WERI-Rb-1 (cell line): Measurements from ENCODE around the gene FSTL4.

Experiments
- DNase-seq: peaks from one replicate; pipeline ENCODE4 v3.0.0-alpha.2; 2020
- H3K27ac ChIP-seq: fragments of 250-450 bp; sonication (Bioruptor Pico); 2 replicates; pipeline ENCODE4 v1.5.1; 2020; ENCODE audit warnings: mild to moderate bottlenecking, moderate library complexity
- H3K27me3 ChIP-seq: fragments of 250-450 bp; sonication (Bioruptor Pico); 2 replicates; pipeline ENCODE4 v1.5.1; 2021; ENCODE audit warnings: mild to moderate bottlenecking, low read depth, moderate library complexity; ENCODE audit not compliant: insufficient read depth, severe bottlenecking
- H3K36me3 ChIP-seq: fragments of 250-450 bp; sonication (Bioruptor Pico); 2 replicates; pipeline ENCODE4 v1.5.1; 2020; ENCODE audit warnings: mild to moderate bottlenecking, moderate library complexity
- H3K4me3 ChIP-seq: 2 replicates; pipeline ENCODE4 v1.5.1; 2011; ENCODE audit warnings: low read depth, mild to moderate bottlenecking, control low read depth, low read length
- H3K9me3 ChIP-seq: fragments of 250-450 bp; sonication (Bioruptor Pico); 2 replicates; pipeline ENCODE4 v1.5.1; 2021; ENCODE audit warnings: mild to moderate bottlenecking, moderate library complexity; ENCODE audit not compliant: severe bottlenecking
- TF ChIP-seq, protein P1 (sequence below): IDR thresholded peaks from 2 replicates; pipeline ENCODE4 v1.5.1; 2011; ENCODE audit warnings: low read depth, mild to moderate bottlenecking, control low read depth, inconsistent platforms, low read length

The FSTL4 gene

DNA sequence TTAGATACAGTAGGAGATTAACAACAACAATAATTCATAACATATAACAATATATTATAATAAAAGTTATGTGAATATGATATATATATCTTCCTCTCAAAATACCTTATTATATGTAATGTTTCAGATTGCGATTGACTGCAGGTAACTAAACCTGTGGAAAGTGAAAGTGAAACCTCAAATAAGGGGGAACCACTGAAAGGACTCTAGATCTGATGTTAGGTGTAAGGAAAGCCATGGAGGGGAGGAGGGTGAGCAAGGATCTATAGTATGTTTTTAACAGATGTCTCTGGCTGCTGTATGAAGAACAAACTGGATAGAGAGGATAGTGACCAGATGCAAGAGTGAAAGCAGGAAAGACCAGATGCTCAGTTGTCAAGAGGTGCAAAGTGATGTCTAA lies 5.8 kb upstream of the FSTL4 start:
- H3K4me3 ChIP-seq: no peak overlapping the region
- H3K36me3 ChIP-seq: no peaks in the 10 kb centered on the region
- no peak overlapping the region for H3K27ac ChIP-seq
- TF ChIP-seq, protein P1, sequence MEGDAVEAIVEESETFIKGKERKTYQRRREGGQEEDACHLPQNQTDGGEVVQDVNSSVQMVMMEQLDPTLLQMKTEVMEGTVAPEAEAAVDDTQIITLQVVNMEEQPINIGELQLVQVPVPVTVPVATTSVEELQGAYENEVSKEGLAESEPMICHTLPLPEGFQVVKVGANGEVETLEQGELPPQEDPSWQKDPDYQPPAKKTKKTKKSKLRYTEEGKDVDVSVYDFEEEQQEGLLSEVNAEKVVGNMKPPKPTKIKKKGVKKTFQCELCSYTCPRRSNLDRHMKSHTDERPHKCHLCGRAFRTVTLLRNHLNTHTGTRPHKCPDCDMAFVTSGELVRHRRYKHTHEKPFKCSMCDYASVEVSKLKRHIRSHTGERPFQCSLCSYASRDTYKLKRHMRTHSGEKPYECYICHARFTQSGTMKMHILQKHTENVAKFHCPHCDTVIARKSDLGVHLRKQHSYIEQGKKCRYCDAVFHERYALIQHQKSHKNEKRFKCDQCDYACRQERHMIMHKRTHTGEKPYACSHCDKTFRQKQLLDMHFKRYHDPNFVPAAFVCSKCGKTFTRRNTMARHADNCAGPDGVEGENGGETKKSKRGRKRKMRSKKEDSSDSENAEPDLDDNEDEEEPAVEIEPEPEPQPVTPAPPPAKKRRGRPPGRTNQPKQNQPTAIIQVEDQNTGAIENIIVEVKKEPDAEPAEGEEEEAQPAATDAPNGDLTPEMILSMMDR: no peak
- H3K27me3 ChIP-seq: no peaks in the 10 kb centered on the region
- no peak for DNase-seq
- H3K9me3 ChIP-seq: no peaks in the 10 kb centered on the region

DNA sequence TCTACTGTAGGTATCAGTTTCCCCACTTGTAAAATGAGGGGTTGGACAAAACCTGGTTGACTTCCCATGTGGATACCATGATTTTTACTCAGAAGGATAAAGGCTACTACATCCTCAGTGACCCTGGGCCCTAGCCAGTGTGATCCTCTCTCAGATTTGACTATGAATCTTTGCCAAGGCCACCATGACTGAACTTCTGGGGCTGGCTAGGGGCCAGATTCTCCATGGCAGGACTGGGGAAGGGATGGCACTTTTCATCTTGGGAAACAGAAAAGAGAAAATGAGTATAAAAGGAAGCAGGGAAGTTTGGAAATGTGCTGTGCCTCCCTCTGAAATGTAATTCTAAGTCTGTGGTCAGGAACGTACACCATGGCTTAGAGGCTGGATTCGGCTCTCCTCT lies 1.4 kb upstream of the FSTL4 start:
- H3K36me3 ChIP-seq: no peaks in the 10 kb centered on the region
- no peaks in the 10 kb centered on the region for H3K27me3 ChIP-seq
- H3K27ac ChIP-seq: no peak overlapping the region
- DNase-seq: no peak
- TF ChIP-seq, protein P1: no peak
- no peak overlapping the region for H3K4me3 ChIP-seq
- no peaks in the 10 kb centered on the region for H3K9me3 ChIP-seq

GRCh38 chr5:133613184-133613583 lies 843 bp upstream of the FSTL4 start:
- H3K36me3 ChIP-seq: no peaks in the 10 kb centered on the region
- H3K27ac ChIP-seq: no peak overlapping the region
- TF ChIP-seq, protein P1: no peak
- no peaks in the 10 kb centered on the region for H3K27me3 ChIP-seq
- no peak for DNase-seq
- no peak overlapping the region for H3K4me3 ChIP-seq
- no peaks in the 10 kb centered on the region for H3K9me3 ChIP-seq

- no peaks in the 10 kb centered on the region for H3K36me3 ChIP-seq
- DNase-seq: peak; percentile 46
- no peaks in the 10 kb centered on the region for H3K9me3 ChIP-seq
- TF ChIP-seq, protein P1: no peak
- H3K27me3 ChIP-seq: no peaks in the 10 kb centered on the region
- peak overlapping the region; percentile 58 for H3K27ac ChIP-seq
- peak overlapping the region; percentile 50 for H3K4me3 ChIP-seq
Measured at GRCh38 chr5:133611357-133612248, 738 bp downstream of the FSTL4 start.

DNA sequence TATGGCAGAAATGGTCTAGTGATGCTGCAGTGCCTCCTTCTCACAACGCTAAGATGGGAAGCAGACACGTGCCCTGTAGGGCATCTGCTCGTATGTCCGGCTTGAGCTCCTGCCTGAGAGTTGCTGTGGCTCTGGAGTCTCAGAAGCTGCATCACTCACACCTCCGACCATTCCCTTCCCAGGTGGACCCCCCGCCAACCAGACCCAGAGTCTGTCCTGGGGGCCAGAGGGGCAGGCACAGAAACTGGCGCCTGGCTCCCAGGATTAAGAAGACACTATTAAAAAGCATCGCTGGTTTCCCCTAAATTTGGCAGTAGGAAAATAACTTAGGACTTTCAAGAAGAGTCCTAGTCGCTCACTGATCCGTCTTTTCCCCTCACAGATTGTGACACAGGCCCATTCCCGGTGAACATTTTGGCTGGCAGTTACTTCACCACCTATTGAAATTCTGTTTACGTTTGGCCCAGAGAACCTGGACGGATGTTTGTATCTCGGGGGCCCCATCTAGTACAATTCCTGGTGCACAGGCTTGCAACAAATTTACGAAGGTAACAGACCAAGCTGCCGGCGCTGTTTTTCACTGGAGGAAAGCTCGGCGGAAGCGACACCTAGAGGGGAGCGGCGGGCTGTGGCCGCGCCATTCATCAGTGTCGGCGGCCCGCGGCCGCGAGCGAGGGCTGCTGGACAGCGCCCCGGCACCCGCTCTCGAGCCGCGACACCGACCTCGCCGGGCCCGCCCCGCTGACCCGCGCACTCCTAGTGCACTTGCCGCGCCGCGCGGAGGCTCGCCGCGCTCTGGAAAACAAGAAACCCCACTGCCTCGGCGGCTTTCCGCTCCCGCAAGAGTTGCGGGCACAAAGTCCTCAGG lies 1.6 kb downstream of the FSTL4 start:
- Histone ChIP-seq H3K9me3 (no peaks in the 10 kb centered on the region), H3K27me3 (no peaks in the 10 kb centered on the region), H3K4me3 (peak overlapping the region; percentile 50), H3K27ac (peak overlapping the region; percentile 58; the same call in 1 of the 2 replicates), H3K36me3 (no peaks in the 10 kb centered on the region)
- DNase-seq: peak; percentile 77
- TF ChIP-seq, protein P1: peak; percentile 77
